Calu3 (cell line): ENCODE results near the gene PKMYT1. TPM values are rescaled to one million over a fixed set of nuclear protein-coding genes. Genes with fewer than 3 reads are reported as not detected.

Experiments used
- BruUV-seq: library from RNA; stranded (reverse); fragments of 400-500 nt; replicated peaks from 2 replicates; lab custom pipeline; 2021; lab: Mats Ljungman, UMichigan
- CTCF ChIA-PET: fragments of 300-600 bp; sonication (Branson Sonifier 250); formaldehyde crosslinking; loops from one replicate; lab custom pipeline; 2022; ENCODE audit warnings: antibody characterized with exemption; lab: Charles Lee
- DNase-seq: peaks from one replicate; pipeline ENCODE4 v3.0.0; 2022
- H3K27ac Mint-ChIP-seq: one replicate; pipeline ENCODE4 v1.8.0; 2022; ENCODE audit warnings: mixed read lengths; ENCODE audit not compliant: unreplicated experiment
- H3K27me3 Mint-ChIP-seq: one replicate; pipeline ENCODE4 v1.8.0; 2022; ENCODE audit warnings: mixed read lengths; ENCODE audit not compliant: unreplicated experiment
- H3K36me3 Mint-ChIP-seq: one replicate; pipeline ENCODE4 v1.8.0; 2022; ENCODE audit warnings: mild to moderate bottlenecking, moderate library complexity, mixed read lengths; ENCODE audit not compliant: insufficient read depth, unreplicated experiment
- H3K4me1 Mint-ChIP-seq: one replicate; pipeline ENCODE4 v1.8.0; 2022; ENCODE audit warnings: mild to moderate bottlenecking, low read depth, mixed read lengths; ENCODE audit not compliant: unreplicated experiment
- H3K4me3 Mint-ChIP-seq: one replicate; pipeline ENCODE4 v1.8.0; 2022; ENCODE audit warnings: mild to moderate bottlenecking, low read depth, moderate library complexity, mixed read lengths; ENCODE audit not compliant: unreplicated experiment
- H3K9me3 Mint-ChIP-seq: one replicate; pipeline ENCODE4 v1.8.0; 2022; ENCODE audit warnings: low read depth, mixed read lengths; ENCODE audit not compliant: unreplicated experiment
- CTCF ChIP-seq: fragments of 200-600 bp; IDR thresholded peaks from one replicate; pipeline ENCODE4 v1.8.0; 2022; ENCODE audit warnings: antibody characterized with exemption; ENCODE audit not compliant: unreplicated experiment
- intact Hi-C: fragments of 100-400 bp; cut with micrococcal nuclease; formaldehyde crosslinking; loops from one replicate; pipeline ENCODE4 v1.10.0; 2022; ENCODE audit not compliant: unreplicated experiment
- total RNA-seq: library from RNA; stranded (reverse); gene quantifications from 2 replicates; pipeline ENCODE4 v1.2.3, GENCODE V29; 2022

Gene PKMYT1
- total RNA-seq, 1 experiment from 2014 or later: 107 TPM

GRCh38 chr16:3022684-3023414, 42.6 kb upstream of the PKMYT1 start:
- TF ChIP-seq CTCF: no peak
- BruUV-seq: TSS peak; percentile 40
- H3K4me1 Mint-ChIP-seq: peaks cover 30% of the 10 kb centered on the region
- H3K27ac Mint-ChIP-seq: peak overlapping the region; percentile 89
- peaks cover 87% of the 10 kb centered on the region for H3K36me3 Mint-ChIP-seq
- CTCF ChIA-PET: interaction anchor here (0.6 to 7.8 kb wide), 5 partner anchors 8 to 1105 kb away, joined by 3 to 126 read pairs (median 6); partner anchors contain the start of genes HS3ST6 and ZNF213
- DNase-seq: no peak
- no peaks in the 10 kb centered on the region for H3K9me3 Mint-ChIP-seq
- intact Hi-C loops: no loop called here
- peak overlapping the region; percentile 80 for H3K4me3 Mint-ChIP-seq
- no peaks in the 10 kb centered on the region for H3K27me3 Mint-ChIP-seq

- intact Hi-C loops: no loop called here
- BruUV-seq: no TSS peak
- H3K27me3 Mint-ChIP-seq: no peaks in the 10 kb centered on the region
Measured at GRCh38 chr16:3022208-3022683, 42.0 kb upstream of the PKMYT1 start.

GRCh38 chr16:3021449-3022207, 41.4 kb upstream of the PKMYT1 start:
- H3K4me3 Mint-ChIP-seq: peak overlapping the region; percentile 80
- intact Hi-C loops: no loop called here
- CTCF ChIA-PET: interaction anchor here (0.6 to 7.8 kb wide), 9 partner anchors 9 to 113 kb away, joined by 3 to 126 read pairs (median 3); partner anchors contain the start of gene ZNF213
- no peaks in the 10 kb centered on the region for H3K27me3 Mint-ChIP-seq
- peak; percentile 96 for DNase-seq
- peaks cover 30% of the 10 kb centered on the region for H3K4me1 Mint-ChIP-seq
- H3K9me3 Mint-ChIP-seq: no peaks in the 10 kb centered on the region
- BruUV-seq: TSS peak; percentile 63
- peak overlapping the region; percentile 89 for H3K27ac Mint-ChIP-seq
- H3K36me3 Mint-ChIP-seq: peaks cover 81% of the 10 kb centered on the region
- TF ChIP-seq CTCF: no peak

More at GRCh38 chr16:3022208-3022683, 42.0 kb upstream of the PKMYT1 start:
- DNase-seq: peak; percentile 98
- TF ChIP-seq CTCF: no peak
- Mint-ChIP-seq H3K4me3 (peak overlapping the region; percentile 80), H3K36me3 (peaks cover 84% of the 10 kb centered on the region), H3K4me1 (peaks cover 30% of the 10 kb centered on the region), H3K9me3 (no peaks in the 10 kb centered on the region), H3K27ac (peak overlapping the region; percentile 89)
- CTCF ChIA-PET: interaction anchor here (0.6 to 7.8 kb wide), 6 partner anchors 9 to 1104 kb away, joined by 3 to 126 read pairs (median 4); partner anchors contain the start of genes HS3ST6 and ZNF213
